PC-3 (cell line): ENCODE measurements around the gene LYG1. TPM values are rescaled to one million over a fixed set of nuclear protein-coding genes. Genes with fewer than 3 reads are reported as not detected.

Experiments used
- ATAC-seq: fragments of 200-7000 bp; cut with Tn5 transposase; 2 replicates; pipeline ENCODE4 v1.9.1; 2020; ENCODE audit warnings: mild to moderate bottlenecking, moderate library complexity
- BruUV-seq: library from RNA; stranded (reverse); fragments of 400-500 nt; replicated peaks from 2 replicates; lab custom pipeline; 2021; lab: Mats Ljungman, UMichigan
- CTCF ChIA-PET: fragments of 300-600 bp; sonication (Branson Sonifier 250); formaldehyde crosslinking; loops from one replicate; lab custom pipeline; 2022; ENCODE audit warnings: antibody characterized with exemption; lab: Charles Lee
- POLR2A ChIA-PET: fragments of 300-600 bp; sonication (Branson Sonifier 250); formaldehyde crosslinking; loops from one replicate; lab custom pipeline; 2022; ENCODE audit warnings: antibody characterized with exemption; ENCODE audit not compliant: unreplicated experiment; lab: Charles Lee
- DNase-seq: peaks from one replicate; pipeline ENCODE4 v3.0.0-alpha.2; 2015
- H2AFZ ChIP-seq: fragments of 300-600 bp; sonication (generic); 2 replicates; pipeline ENCODE4 v1.6.0; 2016; ENCODE audit warnings: antibody characterized with exemption, low read length
- H3F3A ChIP-seq: fragments of 300-600 bp; sonication (generic); one replicate; pipeline ENCODE4 v1.6.0; 2017; ENCODE audit warnings: antibody characterized with exemption, low read length, control low read depth, mild to moderate bottlenecking; ENCODE audit not compliant: unreplicated experiment
- H3K27ac ChIP-seq: fragments of 300-600 bp; sonication (generic); 2 replicates; pipeline ENCODE4 v1.5.1; 2016; ENCODE audit warnings: mild to moderate bottlenecking, low read length
- H3K27me3 ChIP-seq: fragments of 300-600 bp; sonication (generic); 2 replicates; pipeline ENCODE4 v1.6.1; 2016; ENCODE audit warnings: low read length, mixed read lengths
- H3K36me3 ChIP-seq: fragments of 300-600 bp; sonication (generic); 2 replicates; pipeline ENCODE4 v1.6.1; 2016; ENCODE audit warnings: low read depth, mixed run types, low read length, mixed read lengths
- H3K4me1 ChIP-seq: fragments of 300-600 bp; sonication (generic); 2 replicates; pipeline ENCODE4 v1.5.1; 2016; ENCODE audit warnings: low read length; ENCODE audit not compliant: insufficient read depth
- H3K4me2 ChIP-seq: fragments of 300-600 bp; sonication (generic); 2 replicates; pipeline ENCODE4 v1.6.0; 2016; ENCODE audit warnings: low read length
- H3K4me3 ChIP-seq: fragments of 300-600 bp; sonication (generic); 2 replicates; pipeline ENCODE4 v1.5.1; 2016; ENCODE audit warnings: mild to moderate bottlenecking, low read length, mixed read lengths
- H3K79me2 ChIP-seq: fragments of 300-600 bp; sonication (generic); 2 replicates; pipeline ENCODE4 v1.6.1; 2017; ENCODE audit warnings: low read length, mixed read lengths
- H3K9ac ChIP-seq: fragments of 300-600 bp; sonication (generic); 2 replicates; pipeline ENCODE4 v1.6.0; 2016; ENCODE audit warnings: mild to moderate bottlenecking, low read length
- H3K9me2 ChIP-seq: fragments of 300-600 bp; sonication (generic); replicated peaks from 2 replicates; pipeline ENCODE4 v1.6.1; 2016; ENCODE audit warnings: mixed run types, low read length, mixed read lengths
- H3K9me3 ChIP-seq: fragments of 300-600 bp; sonication (generic); 2 replicates; pipeline ENCODE4 v1.6.1; 2016; ENCODE audit warnings: low read length, mixed read lengths
- H4K20me1 ChIP-seq: fragments of 300-600 bp; sonication (generic); 2 replicates; pipeline ENCODE4 v1.6.1; 2016; ENCODE audit warnings: low read length, mixed read lengths
- CTCF ChIP-seq: fragments of 300-600 bp; sonication (generic); conservative IDR thresholded peaks from 2 replicates; pipeline ENCODE4 v1.5.1; 2017; ENCODE audit warnings: antibody characterized with exemption, low read depth, mild to moderate bottlenecking, low read length
- EZH2 ChIP-seq: fragments of 300-600 bp; sonication (generic); IDR thresholded peaks from one replicate; pipeline ENCODE4 v1.6.1; 2017; ENCODE audit warnings: antibody characterized with exemption, mild to moderate bottlenecking, low read length; ENCODE audit not compliant: unreplicated experiment
- EZH2phosphoT487 ChIP-seq: fragments of 300-600 bp; sonication (generic); IDR thresholded peaks from 2 replicates; pipeline ENCODE4 v1.6.1; 2018; ENCODE audit warnings: mild to moderate bottlenecking, antibody characterized with exemption, low read length, borderline replicate concordance
- intact Hi-C: fragments of 100-400 bp; cut with micrococcal nuclease; formaldehyde crosslinking; loops from 2 replicates; pipeline ENCODE4 v1.9.0; 2023
- total RNA-seq: library from RNA; depleted of rRNA; stranded (reverse); fragments of >200 nt; gene quantifications from 2 replicates; pipeline ENCODE4 v1.2.3, GENCODE V29; 2014

The LYG1 gene
- total RNA-seq, 1 experiment from 2014 or later, result 1.5 TPM

GRCh38 chr2:99317161-99317872 lies 16.3 kb upstream of the LYG1 start:
- no TSS peak for BruUV-seq
- DNase-seq, result no peak
- ChIA-PET CTCF (no interaction called here), POLR2A (no interaction called here)
- Histone ChIP-seq H3K79me2 (no peaks in the 10 kb centered on the region), H3K9me2 (no peaks in the 10 kb centered on the region), H3K4me3 (no peak overlapping the region), H3K9me3 (no peaks in the 10 kb centered on the region), H3K36me3 (peaks cover 43% of the 10 kb centered on the region), H2AFZ (no peak overlapping the region), H3K4me1 (no peaks in the 10 kb centered on the region), H3F3A (no peaks in the 10 kb centered on the region), H3K27me3 (no peaks in the 10 kb centered on the region), H3K27ac (no peak overlapping the region), H4K20me1 (no peaks in the 10 kb centered on the region), H3K9ac (no peak overlapping the region), H3K4me2 (no peak overlapping the region)
- intact Hi-C loops, result no loop called here
- no peak for ATAC-seq
- TF ChIP-seq CTCF (no peak), EZH2 (no peak), EZH2phosphoT487 (no peak)

GRCh38 chr2:99299580-99299979 lies 1.4 kb downstream of the LYG1 start:
- no peaks in the 10 kb centered on the region for H3F3A ChIP-seq
- CTCF ChIA-PET, result no interaction called here
- H3K9me3 ChIP-seq, result no peaks in the 10 kb centered on the region
- no peaks in the 10 kb centered on the region for H3K9me2 ChIP-seq
- intact Hi-C loops, result no loop called here
- POLR2A ChIA-PET, result no interaction called here
- DNase-seq (no peak), ATAC-seq (no peak)
- no TSS peak for BruUV-seq
- H3K4me2 ChIP-seq, result no peak overlapping the region
- no peak overlapping the region for H3K4me3 ChIP-seq
- no peaks in the 10 kb centered on the region for H3K36me3 ChIP-seq
- no peaks in the 10 kb centered on the region for H4K20me1 ChIP-seq
- H3K27me3 ChIP-seq, result no peaks in the 10 kb centered on the region
- no peaks in the 10 kb centered on the region for H3K4me1 ChIP-seq
- no peak overlapping the region for H3K9ac ChIP-seq
- no peaks in the 10 kb centered on the region for H3K79me2 ChIP-seq
- H2AFZ ChIP-seq, result no peak overlapping the region
- TF ChIP-seq EZH2 (no peak), EZH2phosphoT487 (no peak), CTCF (no peak)
- no peak overlapping the region for H3K27ac ChIP-seq

GRCh38 chr2:99297994-99298393 lies 3.0 kb downstream of the LYG1 start:
- Histone ChIP-seq H3K27me3 (no peaks in the 10 kb centered on the region), H3K9ac (no peak overlapping the region), H3K27ac (no peak overlapping the region), H3K4me1 (no peaks in the 10 kb centered on the region), H3F3A (no peaks in the 10 kb centered on the region), H4K20me1 (no peaks in the 10 kb centered on the region), H3K4me3 (no peak overlapping the region), H3K9me2 (no peaks in the 10 kb centered on the region), H2AFZ (no peak overlapping the region), H3K79me2 (no peaks in the 10 kb centered on the region), H3K36me3 (no peaks in the 10 kb centered on the region), H3K4me2 (no peak overlapping the region), H3K9me3 (no peaks in the 10 kb centered on the region)
- TF ChIP-seq CTCF (no peak), EZH2phosphoT487 (no peak), EZH2 (no peak)
- ChIA-PET POLR2A (no interaction called here), CTCF (no interaction called here)
- ATAC-seq, result no peak
- DNase-seq, result no peak
- BruUV-seq, result no TSS peak
- intact Hi-C loops, result no loop called here
